Caco-2 (cell line): ENCODE measurements around the gene GTF2H3. TPM values are rescaled to one million over a fixed set of nuclear protein-coding genes. Genes with fewer than 3 reads are reported as not detected.
A peak's percentile ranks its signal among the peaks of the same experiment; 100 is the strongest.

Experiments
- BruUV-seq: library from RNA; stranded (reverse); fragments of 400-500 nt; replicated peaks from 2 replicates; lab custom pipeline; 2021; lab: Mats Ljungman, UMichigan
- CTCF ChIA-PET: fragments of 300-600 bp; sonication (Branson Sonifier 250); formaldehyde crosslinking; loops from one replicate; lab custom pipeline; 2022; ENCODE audit warnings: antibody characterized with exemption; lab: Charles Lee
- POLR2A ChIA-PET: fragments of 300-600 bp; sonication (Branson Sonifier 250); formaldehyde crosslinking; loops from one replicate; lab custom pipeline; 2022; ENCODE audit warnings: antibody characterized with exemption; lab: Charles Lee
- DNase-seq, 2 experiments: peaks; one replicate each; pipeline versions ENCODE4 v3.0.0 to v3.0.0-alpha.2; 2020 to 2022
- H3K27me3 ChIP-seq: replicated peaks from 2 replicates; pipeline ENCODE4 v1.6.0; 2011; ENCODE audit warnings: low read length; ENCODE audit not compliant: control insufficient read depth, insufficient read depth
- H3K36me3 ChIP-seq: 2 replicates; pipeline ENCODE4 v1.5.1; 2011; ENCODE audit warnings: low read length; ENCODE audit not compliant: control insufficient read depth, insufficient read depth
- H3K4me1 ChIP-seq: fragments of 250-450 bp; sonication (Bioruptor Pico); 2 replicates; pipeline ENCODE4 v1.5.1; 2020; ENCODE audit warnings: mild to moderate bottlenecking
- H3K4me3 ChIP-seq: 2 replicates; pipeline ENCODE4 v1.5.1; 2011; ENCODE audit warnings: low read depth, mild to moderate bottlenecking, control low read depth, low read length
- H3K9me3 ChIP-seq: fragments of 250-450 bp; sonication (Bioruptor Pico); 2 replicates; pipeline ENCODE4 v1.5.1; 2020; ENCODE audit warnings: mild to moderate bottlenecking, moderate library complexity
- H3K27ac Mint-ChIP-seq: one replicate; pipeline ENCODE4 v1.8.0; 2022; ENCODE audit warnings: mixed read lengths; ENCODE audit not compliant: unreplicated experiment
- H3K27me3 Mint-ChIP-seq: one replicate; pipeline ENCODE4 v1.8.0; 2022; ENCODE audit warnings: mixed read lengths; ENCODE audit not compliant: insufficient read depth, unreplicated experiment
- H3K36me3 Mint-ChIP-seq: one replicate; pipeline ENCODE4 v1.8.0; 2022; ENCODE audit warnings: mild to moderate bottlenecking, mixed read lengths; ENCODE audit not compliant: insufficient read depth, unreplicated experiment
- H3K4me1 Mint-ChIP-seq: one replicate; pipeline ENCODE4 v1.8.0; 2022; ENCODE audit warnings: low read depth, mixed read lengths; ENCODE audit not compliant: unreplicated experiment
- H3K4me3 Mint-ChIP-seq: one replicate; pipeline ENCODE4 v1.8.0; 2022; ENCODE audit warnings: mild to moderate bottlenecking, moderate library complexity, mixed read lengths; ENCODE audit not compliant: unreplicated experiment
- H3K9me3 Mint-ChIP-seq: one replicate; pipeline ENCODE4 v1.8.0; 2022; ENCODE audit warnings: mixed read lengths; ENCODE audit not compliant: unreplicated experiment
- CTCF ChIP-seq, 2 experiments: fragments of 200-600 bp in 1 of 2; IDR thresholded peaks; 1 replicate in 1 of 2; 2 replicates in 1 of 2; pipeline versions ENCODE4 v1.5.1 to v1.8.0; 2011 to 2022; ENCODE audit warnings: antibody characterized with exemption in 1 of 2, control low read depth in 1 of 2, inconsistent platforms in 1 of 2, low read depth in 1 of 2, low read length in 1 of 2, mild to moderate bottlenecking in 1 of 2, moderate library complexity in 1 of 2; ENCODE audit not compliant: insufficient read depth in 1 of 2, severe bottlenecking in 1 of 2, unreplicated experiment in 1 of 2
- intact Hi-C: fragments of 100-400 bp; cut with micrococcal nuclease; formaldehyde crosslinking; loops from one replicate; pipeline ENCODE4 v1.10.0; 2022; ENCODE audit not compliant: unreplicated experiment
- total RNA-seq: library from RNA; stranded (reverse); gene quantifications from 2 replicates; pipeline ENCODE4 v1.2.3, GENCODE V29; 2022

GTF2H3 gene
- total RNA-seq, 1 experiment from 2014 or later: 44.8 TPM

- Histone ChIP-seq H3K36me3 (no peaks in the 10 kb centered on the region), H3K4me1 (no peaks in the 10 kb centered on the region), H3K9me3 (no peaks in the 10 kb centered on the region), H3K4me3 (no peak overlapping the region), H3K27me3 (no peaks in the 10 kb centered on the region)
- Mint-ChIP-seq H3K27ac (no peak overlapping the region), H3K9me3 (no peaks in the 10 kb centered on the region), H3K4me3 (no peak overlapping the region), H3K4me1 (no peaks in the 10 kb centered on the region), H3K27me3 (no peaks in the 10 kb centered on the region), H3K36me3 (peaks cover 35% of the 10 kb centered on the region)
- no TSS peak for BruUV-seq
- POLR2A ChIA-PET: no interaction called here
- intact Hi-C loops: no loop called here
- CTCF ChIA-PET: no interaction called here
- no peak for TF ChIP-seq CTCF (IDR thresholded peaks at IDR 0.05; ENCODE audit: insufficient read depth in 1 of 2, low read depth in 1 of 2, low read length in 1 of 2, severe bottlenecking in 1 of 2, unreplicated experiment in 1 of 2)
- no peak for DNase-seq
Observed at GRCh38 chr12:123657211-123657610, 23.6 kb downstream of the GTF2H3 start.

GRCh38 chr12:123659996-123660727 lies 26.5 kb downstream of the GTF2H3 start:
- H3K36me3 ChIP-seq: no peaks in the 10 kb centered on the region
- no peaks in the 10 kb centered on the region for H3K27me3 ChIP-seq
- no peaks in the 10 kb centered on the region for H3K9me3 ChIP-seq
- H3K4me3 ChIP-seq: no peak overlapping the region
- ChIA-PET POLR2A (no interaction called here), CTCF (no interaction called here)
- no peaks in the 10 kb centered on the region for H3K9me3 Mint-ChIP-seq
- TF ChIP-seq CTCF (IDR thresholded peaks at IDR 0.05; ENCODE audit: insufficient read depth in 1 of 2, low read depth in 1 of 2, low read length in 1 of 2, severe bottlenecking in 1 of 2, unreplicated experiment in 1 of 2): no peak
- H3K4me1 ChIP-seq: no peaks in the 10 kb centered on the region
- no peak overlapping the region for H3K27ac Mint-ChIP-seq
- TSS peak; percentile 40 for BruUV-seq
- peaks cover 42% of the 10 kb centered on the region for H3K36me3 Mint-ChIP-seq
- no peak for DNase-seq
- H3K4me1 Mint-ChIP-seq: no peaks in the 10 kb centered on the region
- H3K4me3 Mint-ChIP-seq: no peak overlapping the region
- intact Hi-C loops: no loop called here
- no peaks in the 10 kb centered on the region for H3K27me3 Mint-ChIP-seq

GRCh38 chr12:123667771-123668170 lies 34.1 kb downstream of the GTF2H3 start:
- no TSS peak for BruUV-seq
- ChIA-PET POLR2A (no interaction called here), CTCF (no interaction called here)
- Mint-ChIP-seq H3K4me1 (peaks cover 8% of the 10 kb centered on the region), H3K9me3 (no peaks in the 10 kb centered on the region), H3K36me3 (peaks cover 22% of the 10 kb centered on the region), H3K4me3 (no peak overlapping the region), H3K27me3 (no peaks in the 10 kb centered on the region), H3K27ac (no peak overlapping the region)
- DNase-seq: no peak
- intact Hi-C loops: no loop called here
- Histone ChIP-seq H3K36me3 (no peaks in the 10 kb centered on the region), H3K4me1 (no peaks in the 10 kb centered on the region), H3K4me3 (no peak overlapping the region), H3K27me3 (no peaks in the 10 kb centered on the region), H3K9me3 (no peaks in the 10 kb centered on the region)
- TF ChIP-seq CTCF (IDR thresholded peaks at IDR 0.05; ENCODE audit: insufficient read depth in 1 of 2, low read depth in 1 of 2, low read length in 1 of 2, severe bottlenecking in 1 of 2, unreplicated experiment in 1 of 2): no peak
